K562 (cell line): ENCODE data around the gene ANXA8. TPM values are rescaled to one million over a fixed set of nuclear protein-coding genes. Genes with fewer than 3 reads are reported as not detected.
"Not testable (repeated sequence)": the region's sequence is repeated elsewhere in the genome, so short reads cannot be mapped to it uniquely, and the experiment has no call there.

Experiments used
- ATAC-seq: fragments of 200-7000 bp; cut with Tn5 transposase; 3 replicates; pipeline ENCODE4 v1.9.1; 2020; ENCODE audit warnings: moderate library complexity
- BruUV-seq: library from RNA; stranded (reverse); fragments of 400-500 nt; replicated peaks from 2 replicates; lab custom pipeline; 2021; lab: Mats Ljungman, UMichigan
- CTCF ChIA-PET: fragments of 300-600 bp; formaldehyde crosslinking; extraction: SDS; loops from one replicate; lab custom pipeline; 2021; ENCODE audit warnings: low intra/inter-chr PET ratio; lab: Yijun Ruan, JAX
- POLR2A ChIA-PET: fragments of 300-600, 350-650 bp; sonication (Branson Sonifier 250); formaldehyde crosslinking; extraction: SDS; loops from one replicate; lab custom pipeline; 2021; ENCODE audit warnings: antibody characterized with exemption, inconsistent platforms; lab: Yijun Ruan, JAX
- DNase-seq, 4 experiments: peaks; one replicate each; pipeline versions ENCODE4 v3.0.0 to v3.0.0-alpha.2; 2011 to 2018; ENCODE audit warnings: low spot score in 3 of 4, mixed read lengths in 3 of 4; ENCODE audit errors: extremely low read depth in 1 of 4
- FAIRE-seq: peaks from 2 replicates; lab custom pipeline; 2011; peaks lifted over from hg19 to GRCh38; lab: Jason Lieb, UNC
- H2AFZ ChIP-seq: 2 replicates; pipeline ENCODE4 v1.6.0; 2011; ENCODE audit warnings: low read depth, low read length, control low read depth, inconsistent platforms
- H3K27ac ChIP-seq: fragments of 200-600 bp; 3 replicates; pipeline ENCODE4 v1.8.0; 2011; ENCODE audit warnings: low read depth, mild to moderate bottlenecking, control low read depth, inconsistent platforms, low read length, moderate library complexity, mixed read lengths; ENCODE audit errors: extremely low read depth
- H3K27me3 ChIP-seq, 2 experiments: fragments of 300-600 bp in 1 of 2; 2 replicates in 1 of 2; 3 replicates in 1 of 2; pipeline versions ENCODE4 v1.6.0 to v1.8.0; 2011; ENCODE audit warnings: inconsistent platforms in 2 of 2, low read length in 2 of 2, mild to moderate bottlenecking in 1 of 2, mixed read lengths in 1 of 2, moderate library complexity in 1 of 2; ENCODE audit not compliant: control insufficient read depth in 2 of 2, insufficient read depth in 2 of 2
- H3K36me3 ChIP-seq: fragments of 300-600 bp; 3 replicates; pipeline ENCODE4 v1.8.0; 2011; ENCODE audit warnings: mild to moderate bottlenecking, low read length, inconsistent platforms; ENCODE audit not compliant: control insufficient read depth, insufficient read depth
- H3K4me1 ChIP-seq, 2 experiments: fragments of 200-600 bp in 1 of 2; replicated peaks in 1 of 2; 2 replicates in 1 of 2; 3 replicates in 1 of 2; pipeline versions ENCODE4 v1.5.1 to v1.8.0; 2011; ENCODE audit warnings: inconsistent platforms in 2 of 2, low read length in 2 of 2, mild to moderate bottlenecking in 1 of 2, mixed read lengths in 1 of 2, moderate library complexity in 1 of 2; ENCODE audit not compliant: control insufficient read depth in 2 of 2, insufficient read depth in 2 of 2
- H3K4me2 ChIP-seq: 2 replicates; pipeline ENCODE4 v1.6.1; 2011; ENCODE audit warnings: low read length, control low read depth, inconsistent platforms, mixed read lengths; ENCODE audit not compliant: insufficient read depth
- H3K4me3 ChIP-seq: fragments of 200-600 bp; sonication (generic), shearing (Covaris generic); 2 replicates; pipeline ENCODE4 v1.5.1; 2016; ENCODE audit warnings: control low read depth, inconsistent platforms
- H3K79me2 ChIP-seq: fragments of 200-600 bp; 3 replicates; pipeline ENCODE4 v1.8.0; 2011; ENCODE audit warnings: low read length, inconsistent platforms; ENCODE audit not compliant: control insufficient read depth, insufficient read depth
- H3K9ac ChIP-seq, 2 experiments: 2 replicates each; pipeline versions ENCODE4 v1.6.0 to v1.6.1; 2011; ENCODE audit warnings: low read depth in 2 of 2, low read length in 2 of 2, control low read depth in 1 of 2, inconsistent platforms in 1 of 2, mild to moderate bottlenecking in 1 of 2, mixed read lengths in 1 of 2; ENCODE audit not compliant: insufficient read depth in 1 of 2
- H3K9me1 ChIP-seq: one replicate; pipeline ENCODE4 v1.6.0; 2011; ENCODE audit warnings: inconsistent platforms, mild to moderate bottlenecking, low read length, moderate library complexity; ENCODE audit not compliant: control insufficient read depth, insufficient read depth
- H3K9me3 ChIP-seq: replicated peaks from 2 replicates; pipeline ENCODE4 v1.5.1; 2011; ENCODE audit warnings: low read depth, low read length, inconsistent platforms; ENCODE audit not compliant: control insufficient read depth, insufficient read depth
- H4K20me1 ChIP-seq: replicated peaks from 2 replicates; pipeline ENCODE4 v1.6.1; 2011; ENCODE audit warnings: low read length, inconsistent platforms, mixed read lengths; ENCODE audit not compliant: control insufficient read depth, insufficient read depth
- WGBS: fragments of 100-300 bp; shearing (Covaris generic); methylation state at CpG from one replicate; pipeline ENCODE4 v1.1.6; 2016; ENCODE audit warnings: low coverage, mixed read lengths; ENCODE audit not compliant: insufficient coverage; ENCODE audit errors: missing lambda C conversion rate; 5-methylcytosine and 5-hydroxymethylcytosine counted together
- in situ Hi-C: fragments of 300-500 bp; cut with MboI; formaldehyde crosslinking; loops from 4 replicates; pipeline ENCODE4 v1.15.0; 2018; ENCODE audit warnings: inconsistent platforms, mixed read lengths
- intact Hi-C: fragments of 100-400 bp; cut with micrococcal nuclease; formaldehyde crosslinking; loops from 2 replicates; pipeline ENCODE4 v1.14.2; 2022
- polyA plus RNA-seq, 8 experiments: library from polyadenylated mRNA; depleted of rRNA in 4 of 8; stranded (reverse) in 5 of 8; unstranded in 3 of 8; fragments of >200 nt; fragmentation: Nextera tagmentation in 2 of 8; fragmentation: Illumina TruSeq in 1 of 8; extraction: Ambion mirVana in 2 of 8; extraction: Trizol in 1 of 8; gene quantifications; 2 replicates each; pipeline versions ENCODE4 v1.2.1 to v1.2.3, GENCODE V29; 2011 to 2014; ENCODE audit warnings: inconsistent platforms in 1 of 8, missing spikeins in 1 of 8
- total RNA-seq, 7 experiments: library from RNA; depleted of rRNA in 6 of 7; stranded (reverse); fragments of >200 nt in 6 of 7; fragmentation: Illumina TruSeq in 2 of 7; extraction: Trizol in 2 of 7; gene quantifications; 2 replicates each; pipeline versions ENCODE4 v1.2.1 to v1.2.3, GENCODE V29; 2011 to 2021; ENCODE audit warnings: low replicate concordance in 1 of 7

ANXA8 gene
- total and polyA plus RNA-seq, 9 of the 15 experiments (the other 6 are each of a cell fraction or from before 2014, with no cell fraction given), result not detected

GRCh38 chr10:47472072-47472471 lies 11.8 kb downstream of the ANXA8 start:
- FAIRE-seq, intact Hi-C loops, H2AFZ ChIP-seq, ATAC-seq, H3K4me1 ChIP-seq, H3K9me1 ChIP-seq, POLR2A ChIA-PET, DNase-seq, H3K9ac ChIP-seq, H4K20me1 ChIP-seq, BruUV-seq, in situ Hi-C loops, H3K4me3 ChIP-seq, H3K9me3 ChIP-seq, H3K27ac ChIP-seq, H3K4me2 ChIP-seq, CTCF ChIA-PET, H3K79me2 ChIP-seq, H3K27me3 ChIP-seq, H3K36me3 ChIP-seq: not testable (repeated sequence)
- no CpG with 5 or more reads among the region's 5 CpGs for WGBS

- H3K79me2 ChIP-seq, H3K36me3 ChIP-seq, intact Hi-C loops, H4K20me1 ChIP-seq, FAIRE-seq, H3K4me3 ChIP-seq, ATAC-seq, BruUV-seq, H3K9me3 ChIP-seq, H3K9me1 ChIP-seq, CTCF ChIA-PET, H3K27ac ChIP-seq, H3K4me1 ChIP-seq, H3K9ac ChIP-seq, H3K27me3 ChIP-seq, POLR2A ChIA-PET, H2AFZ ChIP-seq, H3K4me2 ChIP-seq, DNase-seq: not testable (repeated sequence)
- in situ Hi-C loops, result loop anchor here (5.0 kb wide), 1 partner anchor 1077 kb away; no protein-coding TSS in a partner anchor
- WGBS, result 18% methylated on average over 13 of the region's 20 CpGs
Observed at GRCh38 chr10:47468731-47469528, 15.0 kb downstream of the ANXA8 start.

DNA sequence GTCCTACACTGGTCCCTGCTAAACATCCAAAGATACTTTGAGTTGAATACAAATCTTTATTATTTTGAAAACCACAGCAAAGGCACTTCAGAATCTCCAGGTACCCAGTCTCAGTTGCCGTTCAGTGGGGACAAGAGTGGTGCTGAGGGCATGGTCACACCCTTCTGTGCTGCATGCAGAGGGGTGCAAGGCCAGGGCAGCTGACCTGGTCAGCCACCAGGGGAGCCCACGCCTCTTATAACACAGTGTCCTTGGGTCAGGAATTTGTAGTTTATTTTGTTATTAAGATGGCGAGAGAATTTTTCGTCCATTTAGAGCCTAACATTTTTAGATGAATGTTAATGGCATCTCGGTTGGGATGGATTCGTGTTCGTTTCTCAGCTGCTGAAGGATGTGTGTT lies 16.0 kb downstream of the ANXA8 start:
- H3K36me3 ChIP-seq, H3K9me1 ChIP-seq, H3K9me3 ChIP-seq, FAIRE-seq, intact Hi-C loops, H2AFZ ChIP-seq, DNase-seq, H3K27me3 ChIP-seq, POLR2A ChIA-PET, H3K4me1 ChIP-seq, H3K4me2 ChIP-seq, H3K9ac ChIP-seq, H3K79me2 ChIP-seq, H4K20me1 ChIP-seq, CTCF ChIA-PET, H3K27ac ChIP-seq, BruUV-seq, H3K4me3 ChIP-seq: not testable (repeated sequence)
- in situ Hi-C loops, result loop anchor here (5.0 kb wide), 1 partner anchor 1076 kb away; no protein-coding TSS in a partner anchor
- 7% methylated on average over 3 of the region's 7 CpGs for WGBS
- ATAC-seq, result peak; percentile 66

DNA sequence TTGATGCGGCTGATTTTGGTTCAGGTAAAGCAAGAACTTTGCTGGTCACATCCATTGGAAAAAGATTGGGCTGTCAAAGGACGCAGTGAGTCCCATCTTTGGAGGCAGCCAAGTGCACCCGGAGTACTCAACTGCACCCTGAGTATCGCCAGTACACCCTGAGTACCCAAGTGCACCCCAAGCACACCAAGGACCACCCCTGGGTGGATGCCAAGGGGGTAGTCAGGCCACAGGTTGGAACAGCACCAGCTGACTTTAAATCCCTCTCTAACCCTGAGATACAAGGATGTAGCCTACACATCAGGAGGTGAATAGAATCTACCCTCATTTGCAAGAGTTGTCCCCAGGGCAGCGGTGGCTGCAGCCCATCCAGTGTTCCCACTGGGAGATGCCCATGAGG lies 16.5 kb downstream of the ANXA8 start:
- DNase-seq, ATAC-seq, H3K4me3 ChIP-seq, H3K4me2 ChIP-seq, H4K20me1 ChIP-seq, H3K9me3 ChIP-seq, FAIRE-seq, H3K79me2 ChIP-seq, BruUV-seq, H3K36me3 ChIP-seq, H2AFZ ChIP-seq, H3K27me3 ChIP-seq, intact Hi-C loops, H3K4me1 ChIP-seq, CTCF ChIA-PET, POLR2A ChIA-PET, H3K27ac ChIP-seq, H3K9ac ChIP-seq, H3K9me1 ChIP-seq: not testable (repeated sequence)
- WGBS, result 23% methylated on average over 4 of the region's 5 CpGs
- in situ Hi-C loops, result loop anchor here (5.0 kb wide), 1 partner anchor 1075 kb away; no protein-coding TSS in a partner anchor
